KOPT-K1 (cell line): ENCODE results near the gene IGFBP5.
A peak's percentile ranks its signal among the peaks of the same experiment; 100 is the strongest.

Experiments used
- H3K27ac ChIP-seq: fragments of 200-600 bp; sonication (generic); 2 replicates; pipeline ENCODE4 v1.5.1; 2016; ENCODE audit warnings: antibody characterized with exemption, mild to moderate bottlenecking, low read depth, low read length; ENCODE audit not compliant: poor library complexity, severe bottlenecking
- H3K36me3 ChIP-seq: fragments of 200-600 bp; sonication (generic); 2 replicates; pipeline ENCODE4 v1.5.1; 2017; ENCODE audit warnings: antibody characterized with exemption, mild to moderate bottlenecking, low read length, moderate library complexity; ENCODE audit not compliant: insufficient read depth
- H3K9me3 ChIP-seq: fragments of 200-600 bp; sonication (generic); 2 replicates; pipeline ENCODE4 v1.5.1; 2017; ENCODE audit warnings: antibody characterized with exemption, low read length, mild to moderate bottlenecking; ENCODE audit not compliant: insufficient read depth, poor library complexity, severe bottlenecking

Gene IGFBP5

DNA sequence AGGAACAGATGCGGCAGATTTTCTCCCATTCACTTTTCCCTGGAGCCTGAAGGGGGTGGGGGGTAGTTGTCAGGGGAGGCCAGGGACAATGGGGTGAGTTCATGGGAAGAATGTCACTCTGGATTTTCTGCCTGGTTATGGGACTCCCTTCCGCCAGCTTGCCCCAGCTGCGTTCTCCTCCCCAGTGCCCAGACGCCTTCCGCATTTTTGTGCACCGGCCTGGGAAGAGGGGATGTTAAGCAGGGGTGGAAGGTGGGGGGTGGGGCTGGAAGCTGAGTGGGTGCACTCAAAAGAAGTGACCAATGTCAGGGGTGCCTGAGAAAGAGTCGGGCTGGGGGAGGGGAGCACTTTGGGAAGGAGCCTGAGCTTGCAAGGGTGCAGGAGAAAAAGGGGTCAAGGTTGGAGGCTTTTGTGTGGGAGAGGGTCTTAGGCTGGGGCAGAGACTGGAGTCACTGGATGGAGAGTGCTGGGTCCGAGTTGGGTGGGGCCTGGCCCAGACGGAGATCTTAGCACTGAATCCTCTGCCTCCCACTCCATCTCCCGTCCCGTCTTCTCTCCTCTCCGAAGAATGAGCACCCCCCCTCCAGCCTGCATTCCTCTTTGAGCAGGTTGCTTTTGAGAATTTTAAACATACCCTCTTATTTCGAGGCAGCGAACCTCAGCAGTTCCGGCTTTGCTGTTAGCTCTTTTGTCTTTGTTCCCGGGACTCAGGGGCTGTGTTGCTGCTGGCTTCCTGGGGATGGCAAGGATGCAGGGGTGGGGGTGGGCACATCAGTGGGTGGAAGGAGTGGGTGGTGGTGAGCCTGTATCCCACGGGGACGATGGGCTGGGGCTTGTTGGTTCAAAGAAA lies 59.4 kb downstream of the IGFBP5 start:
- Histone ChIP-seq H3K36me3 (peaks cover 43% of the 10 kb centered on the region), H3K9me3 (no peaks in the 10 kb centered on the region), H3K27ac (peak overlapping the region; percentile 68)

DNA sequence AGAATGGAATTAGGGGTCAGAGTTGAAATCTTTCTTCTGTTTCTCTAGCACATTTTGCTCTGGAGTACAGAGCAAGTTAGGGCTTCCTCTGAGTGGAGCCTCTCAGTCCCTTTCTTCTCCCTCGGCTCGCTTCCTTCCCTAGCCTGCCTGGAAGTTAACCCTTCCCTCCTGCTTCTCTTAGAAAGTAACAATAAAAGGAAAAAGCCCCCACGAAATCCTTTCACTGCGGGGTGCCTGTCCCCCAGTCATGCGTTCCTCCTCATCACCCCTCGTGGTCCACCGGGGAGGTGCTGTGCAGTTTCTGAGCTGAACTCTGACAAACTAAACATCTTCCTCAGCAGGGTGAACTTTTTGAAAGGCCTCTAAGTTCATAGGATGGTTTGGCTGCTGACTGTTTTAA lies 60.2 kb downstream of the IGFBP5 start:
- Histone ChIP-seq H3K36me3 (peaks cover 35% of the 10 kb centered on the region), H3K27ac (peak overlapping the region; percentile 68), H3K9me3 (no peaks in the 10 kb centered on the region)

- Histone ChIP-seq H3K36me3 (peaks cover 29% of the 10 kb centered on the region), H3K27ac (peak overlapping the region; percentile 68), H3K9me3 (no peaks in the 10 kb centered on the region)
These were observed 60.8 kb downstream of the IGFBP5 start for GRCh38 chr2:216634370-216635148.

- Histone ChIP-seq H3K27ac (peak overlapping the region; percentile 68), H3K9me3 (no peaks in the 10 kb centered on the region), H3K36me3 (peaks cover 24% of the 10 kb centered on the region)
These were observed 61.6 kb downstream of the IGFBP5 start for GRCh38 chr2:216633616-216634369.

DNA sequence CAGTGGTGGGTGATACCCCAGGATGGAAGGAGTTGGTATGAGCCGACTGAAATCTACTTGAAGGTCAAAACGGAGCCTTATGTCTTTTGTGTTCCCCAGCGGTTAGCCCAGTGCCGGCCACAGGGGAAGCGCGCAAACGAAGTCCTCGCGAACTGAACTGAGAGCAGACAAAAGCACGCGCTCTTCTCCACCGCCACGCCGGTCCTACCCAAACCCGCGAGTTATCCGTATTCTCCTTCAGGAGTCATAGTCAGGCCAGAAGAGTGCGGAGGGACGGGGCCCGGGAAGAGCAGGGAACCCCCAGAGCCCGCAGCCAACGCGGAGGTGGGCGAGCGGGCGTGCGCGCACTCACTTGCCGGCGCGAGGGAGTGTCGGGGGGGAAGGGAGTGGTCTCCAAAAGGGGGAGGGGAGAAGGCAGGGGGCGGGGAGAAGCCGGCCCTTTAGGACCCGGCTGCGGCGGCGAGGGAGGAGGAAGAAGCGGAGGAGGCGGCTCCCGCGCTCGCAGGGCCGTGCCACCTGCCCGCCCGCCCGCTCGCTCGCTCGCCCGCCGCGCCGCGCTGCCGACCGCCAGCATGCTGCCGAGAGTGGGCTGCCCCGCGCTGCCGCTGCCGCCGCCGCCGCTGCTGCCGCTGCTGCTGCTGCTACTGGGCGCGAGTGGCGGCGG lies 62.3 kb downstream of the IGFBP5 start, which contains the start of gene IGFBP2:
Gene IGFBP2 (plus strand): TSS at position 469 of the 664 bp plus-strand sequence. CDS start 104 bp downstream, at position 573.
- Histone ChIP-seq H3K36me3 (peaks cover 18% of the 10 kb centered on the region), H3K9me3 (no peaks in the 10 kb centered on the region), H3K27ac (peak within 1 kb of the TSS; percentile 68)

- H3K27ac ChIP-seq = peak overlapping the region; percentile 53
- H3K9me3 ChIP-seq = no peaks in the 10 kb centered on the region
- peaks cover 11% of the 10 kb centered on the region for H3K36me3 ChIP-seq
These were observed 62.9 kb downstream of the IGFBP5 start for GRCh38 chr2:216632346-216632951.

DNA sequence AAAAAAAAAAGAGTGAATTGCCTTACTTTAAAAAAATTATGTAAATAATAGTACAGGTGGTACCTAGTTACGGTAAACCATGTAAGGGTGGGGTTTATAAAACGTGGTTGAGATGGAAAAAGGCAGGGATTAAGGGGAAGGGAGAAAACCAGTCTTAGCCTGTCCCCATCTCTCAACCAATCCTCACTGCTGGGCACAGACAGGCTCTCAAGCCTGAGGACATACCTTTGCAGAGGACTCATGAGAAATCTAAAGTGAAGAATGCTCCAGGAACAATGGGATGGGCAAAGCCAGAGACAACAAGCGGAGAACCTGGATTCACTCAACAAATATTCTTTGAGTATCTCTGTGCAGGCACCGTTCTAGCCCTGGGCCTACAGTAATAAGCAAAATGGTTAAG lies 65.6 kb downstream of the IGFBP5 start:
- Histone ChIP-seq H3K9me3 (no peaks in the 10 kb centered on the region), H3K36me3 (no peaks in the 10 kb centered on the region), H3K27ac (no peak overlapping the region)

DNA sequence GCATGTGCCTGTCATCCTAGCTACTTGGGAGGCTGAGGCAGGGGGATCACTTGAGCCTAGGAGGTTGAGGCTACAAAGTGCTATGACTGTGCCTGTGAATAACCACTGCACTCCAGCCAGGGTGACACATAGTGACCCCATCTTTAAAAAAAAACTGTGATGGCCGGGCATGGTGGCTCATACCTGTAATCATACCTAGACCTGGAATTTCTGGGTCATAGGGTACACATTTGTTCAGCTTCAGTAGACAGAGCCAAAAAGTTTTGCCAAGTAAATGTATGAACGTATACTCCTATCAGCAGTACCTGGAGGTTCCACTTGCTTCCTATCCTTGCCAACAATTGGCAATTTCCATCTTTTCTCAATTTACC lies 68.5 kb downstream of the IGFBP5 start:
- Histone ChIP-seq H3K36me3 (no peaks in the 10 kb centered on the region), H3K27ac (no peak overlapping the region), H3K9me3 (no peaks in the 10 kb centered on the region)

DNA sequence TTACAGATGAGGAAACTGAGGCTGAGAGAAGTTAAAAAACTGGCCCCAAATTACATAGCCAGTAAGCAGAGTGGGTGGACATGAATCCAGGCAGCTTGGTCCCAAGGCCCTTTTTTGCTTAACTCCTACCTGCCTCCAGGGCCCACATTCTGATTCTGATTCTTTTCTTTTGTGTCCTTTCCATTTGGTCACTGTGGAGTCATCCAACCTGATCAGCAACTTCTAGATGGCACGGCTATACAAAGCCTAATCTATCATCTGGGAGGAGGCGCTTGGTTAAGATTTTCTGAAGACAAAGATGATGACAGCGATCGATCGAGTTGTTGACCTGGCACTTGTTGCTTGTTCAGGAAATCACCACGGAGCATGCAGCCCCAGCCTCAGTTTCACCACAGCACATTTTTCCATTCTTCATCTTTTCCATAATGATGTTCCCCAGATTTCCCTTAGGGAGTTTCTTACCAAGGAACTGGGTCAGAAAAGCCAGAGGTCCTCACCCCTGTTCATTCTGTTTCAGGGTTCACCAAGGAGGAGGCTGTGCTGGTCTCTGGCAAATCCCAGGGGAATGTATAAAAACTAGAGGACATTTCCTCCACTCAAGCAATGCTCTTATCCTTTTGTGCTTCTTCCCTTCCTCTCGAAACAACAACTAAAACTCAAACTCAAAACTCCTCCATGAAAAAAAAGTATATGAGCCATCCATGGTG lies 69.0 kb downstream of the IGFBP5 start:
- Histone ChIP-seq H3K27ac (no peak overlapping the region), H3K36me3 (no peaks in the 10 kb centered on the region)

DNA sequence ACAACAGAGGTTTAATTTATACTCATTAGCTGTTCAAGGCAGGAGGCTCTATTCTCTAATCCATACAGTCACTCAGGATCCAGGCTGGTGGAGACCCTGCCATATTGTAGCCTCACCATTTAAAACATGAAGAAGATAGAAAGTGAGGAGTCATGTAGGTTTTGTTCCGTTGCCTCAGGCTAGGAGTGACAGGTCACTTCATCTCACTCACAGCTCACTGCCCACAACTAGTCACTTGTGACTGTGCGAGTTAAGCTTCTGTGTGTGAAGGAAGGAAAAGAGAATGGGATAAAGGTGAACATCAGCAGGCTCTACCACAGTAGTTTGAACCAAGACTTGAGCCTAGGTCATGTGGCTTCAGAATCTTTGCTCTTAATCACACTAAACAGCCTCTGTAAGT lies 71.1 kb downstream of the IGFBP5 start:
- H3K27ac ChIP-seq = no peak overlapping the region

More for the DNA sequence above, 69.0 kb downstream of the IGFBP5 start:
- H3K9me3 ChIP-seq = no peaks in the 10 kb centered on the region

GRCh38 chr2:216622526-216622925 lies 72.8 kb downstream of the IGFBP5 start:
- H3K27ac ChIP-seq = peak overlapping the region; percentile 34

More for the DNA sequence above, 71.1 kb downstream of the IGFBP5 start:
- Histone ChIP-seq H3K36me3 (no peaks in the 10 kb centered on the region), H3K9me3 (no peaks in the 10 kb centered on the region)

More at GRCh38 chr2:216622526-216622925, 72.8 kb downstream of the IGFBP5 start:
- H3K36me3 ChIP-seq = no peaks in the 10 kb centered on the region
- no peaks in the 10 kb centered on the region for H3K9me3 ChIP-seq
